Measurements from ENCODE around the gene PNMT. TPM values are rescaled to one million over a fixed set of nuclear protein-coding genes. Genes with fewer than 3 reads are reported as not detected.
"Not testable (repeated sequence)": the region's sequence is repeated elsewhere in the genome, so short reads cannot be mapped to it uniquely, and the experiment has no call there.

Gene PNMT
- total and polyA plus RNA-seq, 4 donors, result 0.75 to 30.2 (median 1.1) TPM

GRCh38 chr17:39699157-39699817, 31.0 kb downstream of the PNMT start:
- not testable (repeated sequence) for H3K27me3 ChIP-seq (ENCODE audit: control insufficient read depth in 1 of 2, insufficient read depth in 2 of 2, low read length in 1 of 2); ATAC-seq (ENCODE audit: low FRiP score); H3K9me3 ChIP-seq (ENCODE audit: control insufficient read depth, low read length); H3K36me3 ChIP-seq (ENCODE audit: control insufficient read depth in 1 of 2, insufficient read depth in 2 of 2, low read length in 1 of 2); H3K4me1 ChIP-seq (ENCODE audit: control insufficient read depth in 1 of 2, insufficient read depth in 2 of 2, low read length in 2 of 2)
- Histone ChIP-seq H3K27ac (ENCODE audit: low read depth in 1 of 2, low read length in 2 of 2) (peak overlapping the region; percentile 38 to 50), H3K4me3 (ENCODE audit: low read length in 2 of 2) (peak overlapping the region in 1 of 2 donors; percentile 96)
- 37 to 39% methylated on average over 11 of the region's 11 CpGs for WGBS, 2 donors
- peak in 1 of 2 donors; percentile 19 for DNase-seq
- intact Hi-C loops (cut with DNase I), result loop anchor here in 1 of 2 donors (1.0 kb wide), 1 partner anchor 11 kb away; the partner anchor contains the start of gene PGAP3

- no peaks in the 10 kb centered on the region for H3K27me3 ChIP-seq (ENCODE audit: control insufficient read depth in 1 of 2, insufficient read depth in 2 of 2, low read length in 1 of 2)
- WGBS, 2 donors, result 0 to 1% methylated on average over 12 to 20 of the region's 20 CpGs
- H3K4me1 ChIP-seq (ENCODE audit: control insufficient read depth in 1 of 2, insufficient read depth in 2 of 2, low read length in 2 of 2), result no peaks in the 10 kb centered on the region
- H3K4me3 ChIP-seq (ENCODE audit: low read length in 2 of 2), result peak within 1 kb of the TSS; percentile 95 to 96
- peak; percentile 79 to 88 for DNase-seq
- ATAC-seq (ENCODE audit: low FRiP score), result peak; percentile 88
- H3K36me3 ChIP-seq (ENCODE audit: control insufficient read depth in 1 of 2, insufficient read depth in 2 of 2, low read length in 1 of 2), result no peaks in the 10 kb centered on the region
- intact Hi-C loops (cut with DNase I), result loop anchor here (1.0 to 5.0 kb wide), 2 partner anchors 11 to 32 kb away; partner anchors contain the start of genes PNMT (in 2 of the 2), TCAP (in 2 of the 2) and PGAP3 (in 1 of the 2)
- H3K9me3 ChIP-seq (ENCODE audit: control insufficient read depth, low read length), result no peaks in the 10 kb centered on the region
- peak within 1 kb of the TSS; percentile 88 to 91 for H3K27ac ChIP-seq (ENCODE audit: low read depth in 1 of 2, low read length in 2 of 2)
Observed at GRCh38 chr17:39699818-39700147, 31.5 kb downstream of the PNMT start, which contains the start of gene ERBB2. ERBB2 (plus strand) TSS chr17:39700064; CDS start chr17:39700239, 175 bp downstream.

GRCh38 chr17:39700148-39700987, 32.1 kb downstream of the PNMT start:
- intact Hi-C loops (cut with DNase I), result loop anchor here (5.0 kb wide), 1 partner anchor 33 kb away; the partner anchor contains the start of genes PNMT (in 2 of the 2) and TCAP (in 2 of the 2)
- H3K36me3 ChIP-seq (ENCODE audit: control insufficient read depth in 1 of 2, insufficient read depth in 2 of 2, low read length in 1 of 2), result no peaks in the 10 kb centered on the region
- no peaks in the 10 kb centered on the region for H3K27me3 ChIP-seq (ENCODE audit: control insufficient read depth in 1 of 2, insufficient read depth in 2 of 2, low read length in 1 of 2)
- peak overlapping the region; percentile 88 to 91 for H3K27ac ChIP-seq (ENCODE audit: low read depth in 1 of 2, low read length in 2 of 2)
- H3K4me1 ChIP-seq (ENCODE audit: control insufficient read depth in 1 of 2, insufficient read depth in 2 of 2, low read length in 2 of 2), result peaks cover 0 to 3% of the 10 kb centered on the region in 2 donors
- ATAC-seq (ENCODE audit: low FRiP score) (peak; percentile 55), DNase-seq (peak in 1 of 2 donors; percentile 54)
- H3K4me3 ChIP-seq (ENCODE audit: low read length in 2 of 2), result peak overlapping the region; percentile 95 to 96
- WGBS, 2 donors, result 0 to 1% methylated on average over 37 to 57 of the region's 57 CpGs
- H3K9me3 ChIP-seq (ENCODE audit: control insufficient read depth, low read length), result no peaks in the 10 kb centered on the region

GRCh38 chr17:39701012-39701783, 32.9 kb downstream of the PNMT start:
- ATAC-seq (ENCODE audit: low FRiP score), result no peak
- DNase-seq, result peak in 1 of 2 donors; percentile 19
- peak overlapping the region; percentile 88 to 91 for H3K27ac ChIP-seq (ENCODE audit: low read depth in 1 of 2, low read length in 2 of 2)
- H3K9me3 ChIP-seq (ENCODE audit: control insufficient read depth, low read length), result no peaks in the 10 kb centered on the region
- no peaks in the 10 kb centered on the region for H3K27me3 ChIP-seq (ENCODE audit: control insufficient read depth in 1 of 2, insufficient read depth in 2 of 2, low read length in 1 of 2)
- H3K36me3 ChIP-seq (ENCODE audit: control insufficient read depth in 1 of 2, insufficient read depth in 2 of 2, low read length in 1 of 2), result no peaks in the 10 kb centered on the region
- H3K4me1 ChIP-seq (ENCODE audit: control insufficient read depth in 1 of 2, insufficient read depth in 2 of 2, low read length in 2 of 2), result peaks cover 0 to 3% of the 10 kb centered on the region in 2 donors
- intact Hi-C loops (cut with DNase I), result loop anchor here (5.0 kb wide), 1 partner anchor 34 kb away; the partner anchor contains the start of genes PNMT (in 2 of the 2) and TCAP (in 2 of the 2)
- WGBS, 2 donors, result 10 to 11% methylated on average over 10 of the region's 10 CpGs
- peak overlapping the region; percentile 95 to 96 for H3K4me3 ChIP-seq (ENCODE audit: low read length in 2 of 2)

GRCh38 chr17:39701784-39702422, 33.6 kb downstream of the PNMT start:
- no peak for ATAC-seq (ENCODE audit: low FRiP score)
- WGBS, 2 donors, result 32 to 36% methylated on average over 4 of the region's 4 CpGs

GRCh38 chr17:39702901-39703893, 34.9 kb downstream of the PNMT start:
- Histone ChIP-seq H3K4me1 (ENCODE audit: control insufficient read depth in 1 of 2, insufficient read depth in 2 of 2, low read length in 2 of 2) (peaks cover 0 to 3% of the 10 kb centered on the region in 2 donors), H3K27me3 (ENCODE audit: control insufficient read depth in 1 of 2, insufficient read depth in 2 of 2, low read length in 1 of 2) (no peaks in the 10 kb centered on the region), H3K4me3 (ENCODE audit: low read length in 2 of 2) (no peak overlapping the region), H3K9me3 (ENCODE audit: control insufficient read depth, low read length) (no peaks in the 10 kb centered on the region), H3K36me3 (ENCODE audit: control insufficient read depth in 1 of 2, insufficient read depth in 2 of 2, low read length in 1 of 2) (peaks cover 0 to 3% of the 10 kb centered on the region in 2 donors), H3K27ac (ENCODE audit: low read depth in 1 of 2, low read length in 2 of 2) (peak overlapping the region in 1 of 2 donors; percentile 29)
- ATAC-seq (ENCODE audit: low FRiP score) (no peak), DNase-seq (peak in 1 of 2 donors; percentile 16)
- 48 to 54% methylated on average over 12 of the region's 12 CpGs for WGBS, 2 donors
- intact Hi-C loops (cut with DNase I), result loop anchor here (5.0 kb wide), 1 partner anchor 36 kb away; the partner anchor contains the start of genes PNMT (in 2 of the 2) and TCAP (in 2 of the 2)

More at GRCh38 chr17:39701784-39702422, 33.6 kb downstream of the PNMT start:
- H3K4me3 ChIP-seq (ENCODE audit: low read length in 2 of 2), result peak overlapping the region in 1 of 2 donors; percentile 95
- DNase-seq, result peak in 1 of 2 donors; percentile 5
- H3K27me3 ChIP-seq (ENCODE audit: control insufficient read depth in 1 of 2, insufficient read depth in 2 of 2, low read length in 1 of 2), result no peaks in the 10 kb centered on the region
- peaks cover 0 to 3% of the 10 kb centered on the region in 2 donors for H3K4me1 ChIP-seq (ENCODE audit: control insufficient read depth in 1 of 2, insufficient read depth in 2 of 2, low read length in 2 of 2)
- H3K9me3 ChIP-seq (ENCODE audit: control insufficient read depth, low read length), result no peaks in the 10 kb centered on the region
- H3K36me3 ChIP-seq (ENCODE audit: control insufficient read depth in 1 of 2, insufficient read depth in 2 of 2, low read length in 1 of 2), result no peaks in the 10 kb centered on the region
- intact Hi-C loops (cut with DNase I), result loop anchor here (5.0 kb wide), 1 partner anchor 35 kb away; the partner anchor contains the start of genes PNMT (in 2 of the 2) and TCAP (in 2 of the 2)
- peak overlapping the region in 1 of 2 donors; percentile 53 for H3K27ac ChIP-seq (ENCODE audit: low read depth in 1 of 2, low read length in 2 of 2)

GRCh38 chr17:39703913-39704312, 35.7 kb downstream of the PNMT start:
- no peak for ATAC-seq (ENCODE audit: low FRiP score)
- intact Hi-C loops (cut with DNase I), result loop anchor here (5.0 kb wide), 1 partner anchor 37 kb away; the partner anchor contains the start of genes PNMT (in 2 of the 2) and TCAP (in 2 of the 2)
- H3K27me3 ChIP-seq (ENCODE audit: control insufficient read depth in 1 of 2, insufficient read depth in 2 of 2, low read length in 1 of 2), result no peaks in the 10 kb centered on the region
- peaks cover 0 to 3% of the 10 kb centered on the region in 2 donors for H3K4me1 ChIP-seq (ENCODE audit: control insufficient read depth in 1 of 2, insufficient read depth in 2 of 2, low read length in 2 of 2)
- H3K27ac ChIP-seq (ENCODE audit: low read depth in 1 of 2, low read length in 2 of 2), result peak overlapping the region in 1 of 2 donors; percentile 9
- H3K36me3 ChIP-seq (ENCODE audit: control insufficient read depth in 1 of 2, insufficient read depth in 2 of 2, low read length in 1 of 2), result peaks cover 0 to 3% of the 10 kb centered on the region in 2 donors
- no peak overlapping the region for H3K4me3 ChIP-seq (ENCODE audit: low read length in 2 of 2)
- DNase-seq, result peak in 1 of 2 donors; percentile 30
- no peaks in the 10 kb centered on the region for H3K9me3 ChIP-seq (ENCODE audit: control insufficient read depth, low read length)
- 78 to 79% methylated on average over 5 of the region's 5 CpGs for WGBS, 2 donors

Measured in aorta (tissue), 5 donors.